PC-3 (cell line): ENCODE measurements around the gene PRPF31. TPM values are rescaled to one million over a fixed set of nuclear protein-coding genes. Genes with fewer than 3 reads are reported as not detected.

ENCODE experiments used
- ATAC-seq: fragments of 200-7000 bp; cut with Tn5 transposase; 2 replicates; pipeline ENCODE4 v1.9.1; 2020; ENCODE audit warnings: mild to moderate bottlenecking, moderate library complexity
- BruUV-seq: library from RNA; stranded (reverse); fragments of 400-500 nt; replicated peaks from 2 replicates; lab custom pipeline; 2021; lab: Mats Ljungman, UMichigan
- CTCF ChIA-PET: fragments of 300-600 bp; sonication (Branson Sonifier 250); formaldehyde crosslinking; loops from one replicate; lab custom pipeline; 2022; ENCODE audit warnings: antibody characterized with exemption; lab: Charles Lee
- POLR2A ChIA-PET: fragments of 300-600 bp; sonication (Branson Sonifier 250); formaldehyde crosslinking; loops from one replicate; lab custom pipeline; 2022; ENCODE audit warnings: antibody characterized with exemption; ENCODE audit not compliant: unreplicated experiment; lab: Charles Lee
- DNase-seq: peaks from one replicate; pipeline ENCODE4 v3.0.0-alpha.2; 2015
- H2AFZ ChIP-seq: fragments of 300-600 bp; sonication (generic); 2 replicates; pipeline ENCODE4 v1.6.0; 2016; ENCODE audit warnings: antibody characterized with exemption, low read length
- H3F3A ChIP-seq: fragments of 300-600 bp; sonication (generic); one replicate; pipeline ENCODE4 v1.6.0; 2017; ENCODE audit warnings: antibody characterized with exemption, low read length, control low read depth, mild to moderate bottlenecking; ENCODE audit not compliant: unreplicated experiment
- H3K27ac ChIP-seq: fragments of 300-600 bp; sonication (generic); 2 replicates; pipeline ENCODE4 v1.5.1; 2016; ENCODE audit warnings: mild to moderate bottlenecking, low read length
- H3K27me3 ChIP-seq: fragments of 300-600 bp; sonication (generic); 2 replicates; pipeline ENCODE4 v1.6.1; 2016; ENCODE audit warnings: low read length, mixed read lengths
- H3K36me3 ChIP-seq: fragments of 300-600 bp; sonication (generic); 2 replicates; pipeline ENCODE4 v1.6.1; 2016; ENCODE audit warnings: low read depth, mixed run types, low read length, mixed read lengths
- H3K4me1 ChIP-seq: fragments of 300-600 bp; sonication (generic); 2 replicates; pipeline ENCODE4 v1.5.1; 2016; ENCODE audit warnings: low read length; ENCODE audit not compliant: insufficient read depth
- H3K4me2 ChIP-seq: fragments of 300-600 bp; sonication (generic); 2 replicates; pipeline ENCODE4 v1.6.0; 2016; ENCODE audit warnings: low read length
- H3K4me3 ChIP-seq: fragments of 300-600 bp; sonication (generic); 2 replicates; pipeline ENCODE4 v1.5.1; 2016; ENCODE audit warnings: mild to moderate bottlenecking, low read length, mixed read lengths
- H3K79me2 ChIP-seq: fragments of 300-600 bp; sonication (generic); 2 replicates; pipeline ENCODE4 v1.6.1; 2017; ENCODE audit warnings: low read length, mixed read lengths
- H3K9ac ChIP-seq: fragments of 300-600 bp; sonication (generic); 2 replicates; pipeline ENCODE4 v1.6.0; 2016; ENCODE audit warnings: mild to moderate bottlenecking, low read length
- H3K9me2 ChIP-seq: fragments of 300-600 bp; sonication (generic); replicated peaks from 2 replicates; pipeline ENCODE4 v1.6.1; 2016; ENCODE audit warnings: mixed run types, low read length, mixed read lengths
- H3K9me3 ChIP-seq: fragments of 300-600 bp; sonication (generic); 2 replicates; pipeline ENCODE4 v1.6.1; 2016; ENCODE audit warnings: low read length, mixed read lengths
- H4K20me1 ChIP-seq: fragments of 300-600 bp; sonication (generic); 2 replicates; pipeline ENCODE4 v1.6.1; 2016; ENCODE audit warnings: low read length, mixed read lengths
- EZH2 ChIP-seq: fragments of 300-600 bp; sonication (generic); IDR thresholded peaks from one replicate; pipeline ENCODE4 v1.6.1; 2017; ENCODE audit warnings: antibody characterized with exemption, mild to moderate bottlenecking, low read length; ENCODE audit not compliant: unreplicated experiment
- EZH2phosphoT487 ChIP-seq: fragments of 300-600 bp; sonication (generic); IDR thresholded peaks from 2 replicates; pipeline ENCODE4 v1.6.1; 2018; ENCODE audit warnings: mild to moderate bottlenecking, antibody characterized with exemption, low read length, borderline replicate concordance
- intact Hi-C: fragments of 100-400 bp; cut with micrococcal nuclease; formaldehyde crosslinking; loops from 2 replicates; pipeline ENCODE4 v1.9.0; 2023
- total RNA-seq: library from RNA; depleted of rRNA; stranded (reverse); fragments of >200 nt; gene quantifications from 2 replicates; pipeline ENCODE4 v1.2.3, GENCODE V29; 2014
- TF ChIP-seq, protein P1 (sequence below): fragments of 300-600 bp; sonication (generic); conservative IDR thresholded peaks from 2 replicates; pipeline ENCODE4 v1.5.1; 2017; ENCODE audit warnings: antibody characterized with exemption, low read depth, mild to moderate bottlenecking, low read length

Gene PRPF31
- total RNA-seq, 1 experiment from 2014 or later, result 170 TPM

DNA sequence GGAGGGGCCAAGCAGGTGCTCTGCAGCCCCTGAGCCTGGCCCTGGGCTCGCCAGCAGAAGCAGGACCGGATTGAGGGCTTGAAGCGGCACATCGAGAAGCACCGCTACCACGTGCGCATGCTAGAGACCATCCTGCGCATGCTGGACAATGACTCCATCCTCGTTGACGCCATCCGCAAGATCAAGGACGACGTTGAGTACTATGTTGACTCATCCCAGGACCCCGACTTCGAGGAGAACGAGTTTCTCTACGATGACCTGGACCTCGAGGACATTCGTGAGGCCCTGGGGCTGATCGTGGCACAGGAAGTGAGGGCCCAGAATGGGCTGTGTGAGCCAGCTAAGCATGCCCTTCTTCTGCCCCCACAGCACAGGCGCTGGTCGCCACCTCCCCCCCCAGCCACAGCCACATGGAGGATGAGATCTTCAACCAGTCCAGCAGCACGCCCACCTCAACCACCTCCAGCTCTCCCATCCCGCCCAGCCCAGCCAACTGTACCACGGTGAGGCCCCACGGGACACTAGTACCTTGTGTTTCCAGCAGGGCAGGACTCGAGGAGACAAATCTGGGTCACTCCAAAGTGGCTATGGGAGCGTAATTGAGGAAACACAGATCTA, 30.1 kb downstream of the PRPF31 start:
- Histone ChIP-seq H4K20me1 (peaks cover 18% of the 10 kb centered on the region), H3K9ac (no peak overlapping the region)
- no peak for ATAC-seq

DNA sequence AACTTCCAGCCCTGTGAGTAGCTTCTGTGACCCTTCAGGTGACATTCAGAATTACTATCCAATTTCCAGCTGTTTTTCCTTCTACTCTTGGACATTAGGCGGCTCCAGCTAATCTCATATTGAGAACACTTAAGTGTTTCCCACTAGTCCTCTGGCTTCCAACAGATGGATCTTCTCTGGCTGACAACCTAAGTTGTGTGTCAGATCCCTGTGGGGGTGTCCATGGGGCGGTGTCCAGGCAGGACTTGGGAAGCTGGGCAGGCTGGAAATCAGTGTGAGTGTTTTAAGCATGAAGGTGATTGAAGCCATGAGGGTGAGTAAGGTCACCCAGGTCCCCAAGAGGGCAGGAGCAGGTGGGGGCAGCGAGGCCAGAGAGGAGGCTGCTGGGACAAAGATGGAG, 32.1 kb downstream of the PRPF31 start:
- Histone ChIP-seq H3K9ac (no peak overlapping the region), H3K27me3 (no peaks in the 10 kb centered on the region), H2AFZ (no peak overlapping the region), H4K20me1 (0 out of 2 replicates have a peak, but pooled peaks cover 3% of the 10 kb centered on the region), H3K27ac (no peak overlapping the region), H3K4me1 (no peaks in the 10 kb centered on the region), H3K4me2 (no peak overlapping the region), H3K9me3 (no peaks in the 10 kb centered on the region), H3K36me3 (peaks cover 75% of the 10 kb centered on the region), H3F3A (no peaks in the 10 kb centered on the region), H3K4me3 (no peak overlapping the region), H3K79me2 (peaks cover 3% of the 10 kb centered on the region; the same call in 1 of the 2 replicates), H3K9me2 (no peaks in the 10 kb centered on the region)
- DNase-seq (no peak), ATAC-seq (no peak)
- ChIA-PET POLR2A (no interaction called here), CTCF (interaction anchor here (0.6 kb wide), 1 partner anchor 12 kb away, joined by 3 read pairs; the partner anchor contains the start of gene LENG1)
- intact Hi-C loops, result no loop called here
- TF ChIP-seq, protein P1, sequence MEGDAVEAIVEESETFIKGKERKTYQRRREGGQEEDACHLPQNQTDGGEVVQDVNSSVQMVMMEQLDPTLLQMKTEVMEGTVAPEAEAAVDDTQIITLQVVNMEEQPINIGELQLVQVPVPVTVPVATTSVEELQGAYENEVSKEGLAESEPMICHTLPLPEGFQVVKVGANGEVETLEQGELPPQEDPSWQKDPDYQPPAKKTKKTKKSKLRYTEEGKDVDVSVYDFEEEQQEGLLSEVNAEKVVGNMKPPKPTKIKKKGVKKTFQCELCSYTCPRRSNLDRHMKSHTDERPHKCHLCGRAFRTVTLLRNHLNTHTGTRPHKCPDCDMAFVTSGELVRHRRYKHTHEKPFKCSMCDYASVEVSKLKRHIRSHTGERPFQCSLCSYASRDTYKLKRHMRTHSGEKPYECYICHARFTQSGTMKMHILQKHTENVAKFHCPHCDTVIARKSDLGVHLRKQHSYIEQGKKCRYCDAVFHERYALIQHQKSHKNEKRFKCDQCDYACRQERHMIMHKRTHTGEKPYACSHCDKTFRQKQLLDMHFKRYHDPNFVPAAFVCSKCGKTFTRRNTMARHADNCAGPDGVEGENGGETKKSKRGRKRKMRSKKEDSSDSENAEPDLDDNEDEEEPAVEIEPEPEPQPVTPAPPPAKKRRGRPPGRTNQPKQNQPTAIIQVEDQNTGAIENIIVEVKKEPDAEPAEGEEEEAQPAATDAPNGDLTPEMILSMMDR, result no peak
- TF ChIP-seq EZH2 (no peak), EZH2phosphoT487 (no peak)
- BruUV-seq, result no TSS peak

More for the DNA sequence above, 30.1 kb downstream of the PRPF31 start:
- Histone ChIP-seq H3K4me1 (no peaks in the 10 kb centered on the region), H3K9me3 (no peaks in the 10 kb centered on the region), H3K36me3 (peaks cover 79% of the 10 kb centered on the region), H3K9me2 (no peaks in the 10 kb centered on the region), H3K27ac (no peak overlapping the region), H3K27me3 (no peaks in the 10 kb centered on the region), H3F3A (no peaks in the 10 kb centered on the region), H3K4me2 (no peak overlapping the region), H3K4me3 (no peak overlapping the region), H2AFZ (no peak overlapping the region), H3K79me2 (peaks cover 23% of the 10 kb centered on the region)
- POLR2A ChIA-PET, result no interaction called here
- CTCF ChIA-PET, result no interaction called here
- TF ChIP-seq EZH2phosphoT487 (no peak), EZH2 (no peak)
- TF ChIP-seq, protein P1, result no peak
- DNase-seq, result no peak
- no TSS peak for BruUV-seq
- intact Hi-C loops, result no loop called here

DNA sequence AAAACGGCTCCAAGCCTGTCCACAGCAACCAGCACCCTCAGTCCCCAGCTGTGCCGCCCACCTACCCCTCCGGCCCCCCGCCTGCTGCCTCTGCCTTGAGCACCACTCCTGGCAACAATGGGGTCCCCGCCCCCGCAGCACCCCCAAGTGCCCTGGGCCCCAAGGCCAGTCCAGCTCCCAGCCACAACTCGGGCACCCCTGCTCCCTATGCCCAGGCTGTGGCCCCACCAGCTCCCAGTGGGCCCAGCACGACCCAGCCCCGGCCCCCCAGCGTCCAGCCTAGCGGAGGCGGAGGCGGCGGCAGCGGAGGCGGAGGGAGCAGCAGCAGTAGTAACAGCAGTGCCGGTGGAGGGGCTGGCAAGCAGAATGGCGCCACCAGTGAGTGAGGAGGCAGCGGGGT, 32.6 kb downstream of the PRPF31 start:
- Histone ChIP-seq H3K36me3 (peaks cover 75% of the 10 kb centered on the region), H3K9me2 (no peaks in the 10 kb centered on the region)
- TF ChIP-seq, protein P1, result no peak
- TF ChIP-seq EZH2phosphoT487 (no peak), EZH2 (no peak)

More for the DNA sequence above, 32.6 kb downstream of the PRPF31 start:
- Histone ChIP-seq H3K4me1 (no peaks in the 10 kb centered on the region), H2AFZ (no peak overlapping the region), H4K20me1 (no peaks in the 10 kb centered on the region), H3K27me3 (no peaks in the 10 kb centered on the region), H3K9me3 (no peaks in the 10 kb centered on the region), H3K27ac (no peak overlapping the region), H3K4me2 (no peak overlapping the region), H3K4me3 (no peak overlapping the region), H3K9ac (no peak overlapping the region), H3F3A (no peaks in the 10 kb centered on the region), H3K79me2 (no peaks in the 10 kb centered on the region)
- DNase-seq (no peak), ATAC-seq (no peak)
- BruUV-seq, result no TSS peak
- CTCF ChIA-PET, result no interaction called here
- POLR2A ChIA-PET, result no interaction called here
- intact Hi-C loops, result no loop called here
